Neural progenitor cell (in vitro differentiated cells): Measurements from ENCODE around the gene IQCH. TPM values are rescaled to one million over a fixed set of nuclear protein-coding genes. Genes with fewer than 3 reads are reported as not detected.

Source experiments
- DNase-seq: peaks from one replicate; pipeline ENCODE4 v3.0.0-alpha.2; 2016; ENCODE audit warnings: low spot score
- H2AFZ ChIP-seq: fragments of 200-600 bp; sonication (generic); replicated peaks from 2 replicates; pipeline ENCODE4 v1.6.1; 2016; ENCODE audit warnings: antibody characterized with exemption
- H3F3A ChIP-seq: fragments of 200-600 bp; sonication (generic); 2 replicates; pipeline ENCODE4 v1.6.1; 2016; ENCODE audit warnings: antibody characterized with exemption, low read depth
- H3K27ac ChIP-seq: fragments of 200-600 bp; sonication (generic); 2 replicates; pipeline ENCODE4 v1.5.1; 2016; ENCODE audit warnings: mild to moderate bottlenecking
- H3K27me3 ChIP-seq: fragments of 200-600 bp; sonication (generic); 2 replicates; pipeline ENCODE4 v1.6.1; 2016; ENCODE audit warnings: mild to moderate bottlenecking, moderate library complexity
- H3K36me3 ChIP-seq: fragments of 200-600 bp; sonication (generic); 2 replicates; pipeline ENCODE4 v1.5.1; 2016
- H3K4me1 ChIP-seq: fragments of 200-600 bp; sonication (generic); 2 replicates; pipeline ENCODE4 v1.6.1; 2016; ENCODE audit warnings: mixed run types
- H3K4me2 ChIP-seq: fragments of 200-600 bp; sonication (generic); 2 replicates; pipeline ENCODE4 v1.6.1; 2016
- H3K4me3 ChIP-seq: fragments of 200-600 bp; sonication (generic); 2 replicates; pipeline ENCODE4 v1.5.1; 2016
- H3K79me2 ChIP-seq: fragments of 200-600 bp; sonication (generic); 2 replicates; pipeline ENCODE4 v1.6.1; 2016; ENCODE audit warnings: low read depth
- H3K9ac ChIP-seq: fragments of 200-600 bp; sonication (generic); 2 replicates; pipeline ENCODE4 v1.6.1; 2016
- H3K9me3 ChIP-seq: fragments of 200-600 bp; sonication (generic); 2 replicates; pipeline ENCODE4 v1.5.1; 2016; ENCODE audit warnings: low read depth
- H4K20me1 ChIP-seq: fragments of 200-600 bp; sonication (generic); 2 replicates; pipeline ENCODE4 v1.6.1; 2016; ENCODE audit warnings: low read depth
- H3K27ac Mint-ChIP-seq: 3 replicates; pipeline ENCODE4 v1.8.0; 2021; ENCODE audit warnings: mixed read lengths
- H3K27me3 Mint-ChIP-seq: 2 replicates; pipeline ENCODE4 v1.8.0; 2022; ENCODE audit warnings: low read depth, mild to moderate bottlenecking, inconsistent platforms, moderate library complexity, mixed read lengths; ENCODE audit not compliant: insufficient read depth
- H3K36me3 Mint-ChIP-seq: 3 replicates; pipeline ENCODE4 v1.8.0; 2021; ENCODE audit warnings: mixed read lengths
- H3K4me1 Mint-ChIP-seq: 3 replicates; pipeline ENCODE4 v1.8.0; 2021; ENCODE audit warnings: mixed read lengths
- H3K4me3 Mint-ChIP-seq: 3 replicates; pipeline ENCODE4 v1.8.0; 2021; ENCODE audit warnings: mild to moderate bottlenecking, moderate library complexity, mixed read lengths
- H3K9me3 Mint-ChIP-seq: 3 replicates; pipeline ENCODE4 v1.8.0; 2020; ENCODE audit warnings: mixed read lengths
- CTCF ChIP-seq: fragments of 200-600 bp; sonication (generic); IDR thresholded peaks from 2 replicates; pipeline ENCODE4 v1.5.1; 2017; ENCODE audit warnings: antibody characterized with exemption, mild to moderate bottlenecking
- EZH2 ChIP-seq: fragments of 200-600 bp; sonication (generic); IDR thresholded peaks from 2 replicates; pipeline ENCODE4 v1.6.1; 2017; ENCODE audit warnings: antibody characterized with exemption, mild to moderate bottlenecking, moderate library complexity
- EZH2phosphoT487 ChIP-seq: fragments of 200-600 bp; sonication (generic); IDR thresholded peaks from 2 replicates; pipeline ENCODE4 v1.6.1; 2017; ENCODE audit warnings: antibody characterized with exemption
- total RNA-seq: library from RNA; depleted of rRNA; stranded (reverse); fragments of >200 nt; gene quantifications from 2 replicates; pipeline ENCODE4 v1.2.3, GENCODE V29; 2015; ENCODE audit warnings: low replicate concordance

The IQCH gene
- total RNA-seq, 1 donor from 2014 or later: 21.0 TPM

DNA sequence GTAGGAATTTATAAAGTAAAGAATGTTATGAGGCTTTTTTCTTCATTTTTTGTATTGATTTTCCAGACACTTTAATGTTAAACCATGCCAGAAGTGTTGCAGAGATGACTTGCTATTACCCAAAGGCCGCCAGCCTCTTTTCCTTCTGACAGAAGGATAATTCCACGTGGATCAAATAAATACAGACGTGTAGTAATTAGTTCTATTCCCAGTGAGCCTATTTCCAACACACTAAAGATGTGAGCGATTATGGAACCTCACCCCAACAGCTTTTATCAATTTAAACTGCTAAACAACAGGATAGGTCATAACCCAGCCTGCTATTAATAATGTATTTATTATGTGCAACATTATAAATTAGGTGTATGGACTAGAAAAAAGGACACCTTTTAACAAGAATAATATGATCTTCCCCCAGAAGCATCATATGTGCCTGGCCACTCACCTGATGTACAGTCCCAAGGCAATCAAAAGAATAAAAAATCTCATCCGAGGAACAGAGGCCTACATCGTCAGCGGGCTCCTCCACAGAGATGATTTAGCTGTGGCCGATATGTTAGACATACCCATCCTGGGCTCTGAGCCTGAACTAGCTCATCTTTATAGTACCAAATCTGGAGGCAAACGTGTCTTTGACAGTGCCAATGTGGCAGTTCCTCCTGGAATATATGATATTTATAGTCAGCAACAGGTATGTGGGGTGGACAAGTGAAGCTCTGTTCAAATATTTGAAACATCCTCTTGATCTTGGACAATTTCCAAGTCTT is 140.5 kb downstream of the IQCH start:
- no peak for TF ChIP-seq EZH2phosphoT487
- Histone ChIP-seq H3K9ac (no peak overlapping the region), H3K4me1 (peaks cover 20% of the 10 kb centered on the region), H3K27me3 (no peaks in the 10 kb centered on the region), H3K36me3 (no peaks in the 10 kb centered on the region), H3K79me2 (no peaks in the 10 kb centered on the region), H3K9me3 (no peaks in the 10 kb centered on the region), H3K4me3 (no peak overlapping the region), H3F3A (no peaks in the 10 kb centered on the region), H3K4me2 (no peak overlapping the region), H4K20me1 (no peaks in the 10 kb centered on the region), H3K27ac (no peak overlapping the region), H2AFZ (no peak overlapping the region)
- H3K36me3 Mint-ChIP-seq: no peaks in the 10 kb centered on the region
- no peaks in the 10 kb centered on the region for H3K27me3 Mint-ChIP-seq
- no peak for DNase-seq
- H3K27ac Mint-ChIP-seq: no peak overlapping the region
- no peak overlapping the region for H3K4me3 Mint-ChIP-seq
- H3K9me3 Mint-ChIP-seq: no peaks in the 10 kb centered on the region
- peaks cover 9% of the 10 kb centered on the region for H3K4me1 Mint-ChIP-seq

DNA sequence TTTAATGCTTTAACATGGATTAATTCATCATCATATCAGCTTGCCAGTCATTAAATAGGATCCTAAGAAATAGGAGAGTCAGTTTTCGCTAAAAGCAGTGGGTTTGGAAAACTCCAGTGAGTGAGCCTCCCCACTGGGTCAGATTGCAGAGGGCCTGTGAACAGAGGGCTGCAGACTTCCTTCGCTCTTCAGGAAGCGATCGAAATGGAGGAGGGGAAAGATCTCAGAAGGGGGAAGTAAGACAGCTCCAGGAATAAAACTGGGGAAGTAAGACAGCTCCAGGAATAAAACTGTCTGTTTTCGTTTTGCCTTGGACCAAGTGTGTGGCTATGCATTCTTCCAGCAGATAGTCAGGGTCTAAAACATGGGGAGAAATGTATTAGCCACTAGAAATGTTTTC is 141.5 kb downstream of the IQCH start:
- H3K4me2 ChIP-seq: no peak overlapping the region
- TF ChIP-seq CTCF: no peak
- no peak for TF ChIP-seq EZH2phosphoT487
- no peak for TF ChIP-seq EZH2
- H3K36me3 Mint-ChIP-seq: no peaks in the 10 kb centered on the region
- no peaks in the 10 kb centered on the region for H3K27me3 Mint-ChIP-seq
- no peak for DNase-seq
- H3K4me3 ChIP-seq: no peak overlapping the region
- H3K9me3 Mint-ChIP-seq: no peaks in the 10 kb centered on the region
- H3K79me2 ChIP-seq: no peaks in the 10 kb centered on the region
- no peak overlapping the region for H3K27ac ChIP-seq
- peak overlapping the region; percentile 11 for H2AFZ ChIP-seq
- no peak overlapping the region for H3K4me3 Mint-ChIP-seq
- no peaks in the 10 kb centered on the region for H3K36me3 ChIP-seq
- H3F3A ChIP-seq: peaks cover 3% of the 10 kb centered on the region
- H3K4me1 Mint-ChIP-seq: peaks cover 14% of the 10 kb centered on the region
- H3K27ac Mint-ChIP-seq: no peak overlapping the region
- H3K9ac ChIP-seq: no peak overlapping the region
- no peaks in the 10 kb centered on the region for H4K20me1 ChIP-seq
- H3K4me1 ChIP-seq: peaks cover 22% of the 10 kb centered on the region
- H3K27me3 ChIP-seq: no peaks in the 10 kb centered on the region
- no peaks in the 10 kb centered on the region for H3K9me3 ChIP-seq

- no peak for DNase-seq
- H3K9ac ChIP-seq: no peak overlapping the region
- H3K36me3 ChIP-seq: no peaks in the 10 kb centered on the region
- no peaks in the 10 kb centered on the region for H3K9me3 ChIP-seq
- no peaks in the 10 kb centered on the region for H3K36me3 Mint-ChIP-seq
- no peaks in the 10 kb centered on the region for H3K27me3 Mint-ChIP-seq
- no peaks in the 10 kb centered on the region for H3K9me3 Mint-ChIP-seq
- no peak overlapping the region for H3K4me3 Mint-ChIP-seq
- no peak overlapping the region for H3K4me2 ChIP-seq
- H3K79me2 ChIP-seq: no peaks in the 10 kb centered on the region
- no peak overlapping the region for H3K27ac Mint-ChIP-seq
- peaks cover 19% of the 10 kb centered on the region for H3K4me1 Mint-ChIP-seq
- no peaks in the 10 kb centered on the region for H3K27me3 ChIP-seq
- no peak overlapping the region for H2AFZ ChIP-seq
- no peaks in the 10 kb centered on the region for H4K20me1 ChIP-seq
- H3K4me3 ChIP-seq: no peak overlapping the region
- H3K27ac ChIP-seq: no peak overlapping the region
- peaks cover 27% of the 10 kb centered on the region for H3K4me1 ChIP-seq
- H3F3A ChIP-seq: peaks cover 3% of the 10 kb centered on the region
- TF ChIP-seq EZH2phosphoT487 (no peak), EZH2 (no peak), CTCF (no peak)
Measured at GRCh38 chr15:67397139-67397538, 142.6 kb downstream of the IQCH start.

- no peak overlapping the region for H3K27ac ChIP-seq
- no peak overlapping the region for H3K4me2 ChIP-seq
- no peaks in the 10 kb centered on the region for H3K9me3 Mint-ChIP-seq
- H3K4me1 Mint-ChIP-seq: peaks cover 43% of the 10 kb centered on the region
- no peak overlapping the region for H3K9ac ChIP-seq
- H3K9me3 ChIP-seq: no peaks in the 10 kb centered on the region
- H3K27me3 ChIP-seq: no peaks in the 10 kb centered on the region
- no peak for DNase-seq
- H4K20me1 ChIP-seq: no peaks in the 10 kb centered on the region
- no peaks in the 10 kb centered on the region for H3K36me3 ChIP-seq
- TF ChIP-seq CTCF: no peak
- TF ChIP-seq EZH2phosphoT487: no peak
- TF ChIP-seq EZH2: no peak
- no peak overlapping the region for H3K4me3 ChIP-seq
- no peaks in the 10 kb centered on the region for H3K27me3 Mint-ChIP-seq
- no peaks in the 10 kb centered on the region for H3K79me2 ChIP-seq
- H3K36me3 Mint-ChIP-seq: no peaks in the 10 kb centered on the region
- H3K4me1 ChIP-seq: peaks cover 47% of the 10 kb centered on the region
- H3F3A ChIP-seq: peaks cover 14% of the 10 kb centered on the region
- no peak overlapping the region for H3K27ac Mint-ChIP-seq
- H3K4me3 Mint-ChIP-seq: no peak overlapping the region
- H2AFZ ChIP-seq: peak overlapping the region; percentile 58
Measured at GRCh38 chr15:67399925-67400324, 145.3 kb downstream of the IQCH start.
